A673 (cell line): ENCODE data around the gene BMPR1B. TPM values are rescaled to one million over a fixed set of nuclear protein-coding genes. Genes with fewer than 3 reads are reported as not detected.

Experiments used
- BruUV-seq: library from RNA; stranded (reverse); fragments of 400-500 nt; replicated peaks from 2 replicates; lab custom pipeline; 2021; lab: Mats Ljungman, UMichigan
- CTCF ChIA-PET: fragments of 300-600 bp; sonication (Branson Sonifier 250); formaldehyde crosslinking; loops from one replicate; lab custom pipeline; 2022; ENCODE audit warnings: antibody characterized with exemption; lab: Charles Lee
- POLR2A ChIA-PET: fragments of 300-600 bp; sonication (Branson Sonifier 250); formaldehyde crosslinking; loops from one replicate; lab custom pipeline; 2022; ENCODE audit warnings: antibody characterized with exemption; ENCODE audit not compliant: low non-redundant PET; lab: Charles Lee
- DNase-seq: peaks from one replicate; pipeline ENCODE4 v3.0.0-alpha.2; 2015; ENCODE audit warnings: low spot score
- H3K27ac ChIP-seq: fragments of 200-600 bp; sonication (generic); 2 replicates; pipeline ENCODE4 v1.5.1; 2016; ENCODE audit warnings: mixed run types, low read depth, mild to moderate bottlenecking, mixed read lengths, antibody characterized with exemption, low read length; ENCODE audit not compliant: poor library complexity, severe bottlenecking
- H3K27me3 ChIP-seq: fragments of 200-600 bp; sonication (generic); replicated peaks from 2 replicates; pipeline ENCODE4 v1.6.1; 2017; ENCODE audit warnings: mixed run types, low read depth, mild to moderate bottlenecking, mixed read lengths, antibody characterized with exemption, low read length; ENCODE audit not compliant: insufficient read depth, poor library complexity
- H3K36me3 ChIP-seq: fragments of 200-600 bp; sonication (generic); 2 replicates; pipeline ENCODE4 v1.6.1; 2016; ENCODE audit warnings: mixed run types, mild to moderate bottlenecking, mixed read lengths, antibody characterized with exemption, low read length; ENCODE audit not compliant: insufficient read depth, poor library complexity, severe bottlenecking
- H3K4me1 ChIP-seq: fragments of 200-600 bp; sonication (generic); 2 replicates; pipeline ENCODE4 v1.6.1; 2017; ENCODE audit warnings: mixed run types, mild to moderate bottlenecking, mixed read lengths, antibody characterized with exemption, low read length; ENCODE audit not compliant: insufficient read depth, poor library complexity, severe bottlenecking
- H3K4me3 ChIP-seq: fragments of 200-600 bp; sonication (generic); 2 replicates; pipeline ENCODE4 v1.5.1; 2016; ENCODE audit warnings: low read depth, mixed run types, mild to moderate bottlenecking, mixed read lengths, low read length; ENCODE audit not compliant: poor library complexity, severe bottlenecking
- H3K9me3 ChIP-seq: fragments of 200-600 bp; sonication (generic); 2 replicates; pipeline ENCODE4 v1.6.1; 2016; ENCODE audit warnings: mixed run types, low read depth, mild to moderate bottlenecking, mixed read lengths, antibody characterized with exemption, low read length; ENCODE audit not compliant: poor library complexity, severe bottlenecking
- EZH2 ChIP-seq: fragments of 200-600 bp; sonication (generic); IDR thresholded peaks from 2 replicates; pipeline ENCODE4 v1.6.1; 2017; ENCODE audit warnings: borderline replicate concordance, low read depth, mild to moderate bottlenecking, mixed read lengths, antibody characterized with exemption, low read length; ENCODE audit not compliant: poor library complexity, severe bottlenecking
- intact Hi-C: fragments of 100-400 bp; cut with micrococcal nuclease; formaldehyde crosslinking; loops from one replicate; pipeline ENCODE4 v1.10.0; 2022; ENCODE audit not compliant: unreplicated experiment
- total RNA-seq: library from RNA; stranded (reverse); gene quantifications from 2 replicates; pipeline ENCODE4 v1.2.3, GENCODE V29; 2021
- TF ChIP-seq, protein P1 (sequence below): fragments of 300-800, 200-600 bp; sonication (generic); conservative IDR thresholded peaks from 2 replicates; pipeline ENCODE4 v1.5.1; 2017; ENCODE audit warnings: low read depth, mild to moderate bottlenecking, antibody characterized with exemption, low read length, moderate library complexity, mixed read lengths

The BMPR1B gene
- total RNA-seq, 1 experiment from 2014 or later: 2.2 TPM

DNA sequence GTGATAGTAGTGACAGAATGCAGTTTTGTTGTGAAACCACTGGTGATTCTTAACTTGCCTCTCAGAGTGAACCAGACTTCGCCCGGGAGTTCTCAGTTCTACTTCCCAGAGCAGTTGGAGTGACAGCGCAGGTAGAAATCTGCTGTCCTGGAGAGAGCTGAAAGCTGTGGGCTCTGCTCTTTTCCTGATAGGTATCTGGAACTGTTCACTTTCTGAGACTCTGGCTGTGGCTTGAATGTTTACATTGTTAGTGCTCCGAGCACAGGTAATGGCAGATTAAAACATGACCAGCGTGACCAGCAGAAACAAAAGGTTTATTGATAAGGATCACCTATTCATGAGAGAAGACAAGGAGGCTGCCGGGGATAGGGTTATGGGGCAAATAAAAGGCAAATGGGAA is 360.7 kb downstream of the BMPR1B start:
- Histone ChIP-seq H3K27ac (no peak overlapping the region), H3K4me3 (no peak overlapping the region), H3K4me1 (no peaks in the 10 kb centered on the region), H3K36me3 (no peaks in the 10 kb centered on the region), H3K9me3 (no peaks in the 10 kb centered on the region), H3K27me3 (no peaks in the 10 kb centered on the region)
- CTCF ChIA-PET: no interaction called here
- BruUV-seq: no TSS peak
- TF ChIP-seq, protein P1, sequence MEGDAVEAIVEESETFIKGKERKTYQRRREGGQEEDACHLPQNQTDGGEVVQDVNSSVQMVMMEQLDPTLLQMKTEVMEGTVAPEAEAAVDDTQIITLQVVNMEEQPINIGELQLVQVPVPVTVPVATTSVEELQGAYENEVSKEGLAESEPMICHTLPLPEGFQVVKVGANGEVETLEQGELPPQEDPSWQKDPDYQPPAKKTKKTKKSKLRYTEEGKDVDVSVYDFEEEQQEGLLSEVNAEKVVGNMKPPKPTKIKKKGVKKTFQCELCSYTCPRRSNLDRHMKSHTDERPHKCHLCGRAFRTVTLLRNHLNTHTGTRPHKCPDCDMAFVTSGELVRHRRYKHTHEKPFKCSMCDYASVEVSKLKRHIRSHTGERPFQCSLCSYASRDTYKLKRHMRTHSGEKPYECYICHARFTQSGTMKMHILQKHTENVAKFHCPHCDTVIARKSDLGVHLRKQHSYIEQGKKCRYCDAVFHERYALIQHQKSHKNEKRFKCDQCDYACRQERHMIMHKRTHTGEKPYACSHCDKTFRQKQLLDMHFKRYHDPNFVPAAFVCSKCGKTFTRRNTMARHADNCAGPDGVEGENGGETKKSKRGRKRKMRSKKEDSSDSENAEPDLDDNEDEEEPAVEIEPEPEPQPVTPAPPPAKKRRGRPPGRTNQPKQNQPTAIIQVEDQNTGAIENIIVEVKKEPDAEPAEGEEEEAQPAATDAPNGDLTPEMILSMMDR: no peak
- no peak for TF ChIP-seq EZH2
- no peak for DNase-seq
- intact Hi-C loops: no loop called here
- POLR2A ChIA-PET: no interaction called here

DNA sequence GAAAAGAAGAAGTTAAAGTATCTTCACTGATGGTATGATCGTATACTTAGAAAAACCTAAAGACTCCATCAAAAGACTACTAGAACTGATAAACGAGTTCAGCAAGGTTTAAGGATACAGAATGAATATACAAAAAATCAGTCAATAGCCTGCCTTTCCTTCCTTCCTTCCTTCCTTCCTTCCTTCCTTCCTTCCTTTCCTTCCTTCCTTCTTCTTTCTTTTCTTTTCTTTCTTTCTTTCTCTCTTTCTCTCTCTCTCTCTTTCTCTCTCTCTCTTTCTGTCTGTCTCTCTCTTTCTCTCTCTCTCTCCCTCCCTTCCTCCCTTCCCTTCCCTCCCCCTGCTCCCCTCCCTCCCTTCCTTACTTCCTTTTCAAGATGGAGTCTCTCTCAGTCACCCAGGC is 362.7 kb downstream of the BMPR1B start:
- Histone ChIP-seq H3K4me1 (no peaks in the 10 kb centered on the region), H3K36me3 (no peaks in the 10 kb centered on the region), H3K27me3 (no peaks in the 10 kb centered on the region), H3K4me3 (no peak overlapping the region), H3K9me3 (no peaks in the 10 kb centered on the region), H3K27ac (no peak overlapping the region)
- TF ChIP-seq EZH2: no peak
- TF ChIP-seq, protein P1: no peak
- no TSS peak for BruUV-seq
- DNase-seq: no peak
- intact Hi-C loops: loop anchor here (10.0 kb wide), 2 partner anchors 366 to 816 kb away; partner anchors contain the start of gene BMPR1B
- ChIA-PET POLR2A (no interaction called here), CTCF (no interaction called here)

DNA sequence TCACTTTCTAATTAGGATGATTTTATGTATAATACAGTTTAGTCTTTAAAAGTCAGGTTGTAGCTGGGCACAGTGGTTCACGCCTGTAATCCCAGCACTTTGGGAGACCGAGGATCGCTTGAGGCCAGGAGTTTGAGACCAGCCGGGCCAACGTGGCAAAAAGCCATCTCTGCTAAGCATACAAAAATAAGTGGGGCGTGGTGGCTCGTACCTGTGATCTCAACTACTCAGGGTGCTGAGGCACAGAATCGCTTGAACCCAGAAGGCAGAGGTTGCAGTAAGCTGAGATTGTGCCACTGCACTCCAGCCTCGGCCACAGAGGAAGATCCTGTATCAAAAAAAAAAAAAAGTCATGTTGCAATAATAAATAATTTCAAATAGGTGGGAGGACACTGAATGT is 364.2 kb downstream of the BMPR1B start:
- Histone ChIP-seq H3K9me3 (no peaks in the 10 kb centered on the region), H3K27ac (no peak overlapping the region), H3K27me3 (no peaks in the 10 kb centered on the region), H3K36me3 (no peaks in the 10 kb centered on the region), H3K4me1 (no peaks in the 10 kb centered on the region), H3K4me3 (no peak overlapping the region)
- POLR2A ChIA-PET: no interaction called here
- TF ChIP-seq, protein P1: no peak
- TF ChIP-seq EZH2: no peak
- CTCF ChIA-PET: no interaction called here
- no TSS peak for BruUV-seq
- DNase-seq: no peak
- intact Hi-C loops: loop anchor here (10.0 kb wide), 2 partner anchors 367 to 817 kb away; partner anchors contain the start of gene BMPR1B
